HG03280 (cell line): Measurements from ENCODE around the gene EPHA5.
"Not testable (repeated sequence)": the region's sequence is repeated elsewhere in the genome, so short reads cannot be mapped to it uniquely, and the experiment has no call there.

ENCODE experiments used
- ATAC-seq: cut with Tn5 transposase; IDR thresholded peaks from one replicate; pipeline ENCODE4 v1.9.1; 2021; ENCODE audit warnings: mild to moderate bottlenecking, moderate library complexity; ENCODE audit not compliant: unreplicated experiment

Gene EPHA5

DNA sequence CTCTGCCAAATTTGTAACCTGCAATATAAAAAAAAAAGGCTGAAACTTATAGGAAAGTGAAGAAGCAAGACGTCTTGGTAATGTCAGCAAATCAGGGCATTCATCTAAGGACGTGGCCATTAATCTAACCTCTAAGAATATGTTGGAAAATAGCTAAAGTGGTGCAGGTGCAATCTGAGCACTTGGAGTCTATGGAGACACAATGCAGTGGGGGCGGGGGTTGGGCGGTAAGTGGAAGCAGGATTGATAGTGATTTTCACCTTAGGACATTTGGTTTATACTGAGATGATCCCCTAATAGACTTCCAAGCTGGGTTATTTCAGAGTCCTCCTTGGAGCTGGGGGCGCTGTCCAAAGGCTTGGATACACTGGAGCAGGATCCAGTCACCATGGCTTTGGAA, 283.4 kb downstream of the EPHA5 start:
- no peak for ATAC-seq

- no peak for ATAC-seq
Observed at GRCh38 chr4:65383589-65384305, 286.5 kb downstream of the EPHA5 start.

DNA sequence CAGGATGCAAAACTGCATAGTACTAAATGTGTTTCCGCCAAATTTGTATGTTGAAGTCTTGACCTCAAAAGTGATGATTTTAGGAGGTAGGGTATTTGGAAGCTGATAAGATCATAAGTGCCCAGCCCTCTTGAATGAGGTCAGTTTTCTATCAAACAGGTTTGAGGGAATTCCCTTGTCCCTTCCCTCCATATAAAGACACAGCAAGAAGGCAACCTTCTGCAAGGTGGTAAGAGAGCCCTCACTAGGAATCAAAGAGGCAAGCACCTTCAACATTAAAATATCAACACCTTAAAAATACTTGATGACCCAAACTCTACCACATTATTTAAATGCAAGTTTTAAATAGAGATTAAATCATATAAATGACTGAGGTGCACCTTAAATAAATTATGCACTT, 288.6 kb downstream of the EPHA5 start:
- ATAC-seq, result no peak

- no peak for ATAC-seq
Observed at GRCh38 chr4:65370709-65371108, 299.6 kb downstream of the EPHA5 start.

DNA sequence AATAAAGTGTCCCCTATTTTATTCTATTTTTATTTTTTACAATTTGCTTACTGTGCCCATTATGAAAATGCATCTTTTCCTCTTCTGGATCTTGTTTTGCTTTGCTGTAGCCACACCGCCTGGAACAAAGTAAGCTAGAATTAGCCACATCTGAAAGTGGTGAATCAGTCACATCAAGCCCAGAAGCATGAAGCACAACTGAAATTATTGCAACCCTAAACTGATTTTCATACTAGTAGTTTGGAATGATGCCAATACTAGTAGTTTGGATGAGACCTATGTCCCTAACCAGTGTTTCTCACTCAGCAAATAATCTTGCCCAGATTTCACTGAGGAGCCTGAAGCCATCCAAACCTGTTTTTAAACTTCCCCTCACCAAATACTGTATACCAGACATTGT, 303.0 kb downstream of the EPHA5 start:
- no peak for ATAC-seq

GRCh38 chr4:65358914-65359313, 311.4 kb downstream of the EPHA5 start:
- ATAC-seq, result no peak

- no peak for ATAC-seq
Observed at GRCh38 chr4:65353098-65353497, 317.2 kb downstream of the EPHA5 start.

- ATAC-seq, result no peak
Observed at GRCh38 chr4:65344278-65344825, 325.9 kb downstream of the EPHA5 start.

DNA sequence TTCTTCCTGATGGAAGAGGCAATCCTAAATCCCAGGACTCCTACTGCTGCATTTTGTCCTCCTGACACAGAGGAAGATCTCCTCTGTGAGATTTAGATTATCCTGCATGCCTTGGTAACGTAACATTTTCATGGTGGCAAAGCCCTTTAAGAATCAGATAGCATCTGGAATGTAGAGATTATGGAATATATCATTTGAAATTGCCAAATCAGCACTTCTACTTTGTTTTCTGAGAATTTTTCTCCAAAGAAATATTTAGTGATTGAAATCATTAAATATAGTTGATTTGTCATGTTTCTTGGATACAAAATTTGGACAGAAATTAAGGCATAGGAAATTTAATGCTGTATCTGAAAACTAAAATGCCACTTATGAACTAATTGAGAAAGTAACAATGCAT, 326.9 kb downstream of the EPHA5 start:
- ATAC-seq, result no peak

GRCh38 chr4:65341557-65341956, 328.7 kb downstream of the EPHA5 start:
- ATAC-seq, result no peak

- ATAC-seq, result no peak
Observed at GRCh38 chr4:65340382-65341109, 329.7 kb downstream of the EPHA5 start.

GRCh38 chr4:65337371-65337770, 332.9 kb downstream of the EPHA5 start:
- ATAC-seq, result no peak

DNA sequence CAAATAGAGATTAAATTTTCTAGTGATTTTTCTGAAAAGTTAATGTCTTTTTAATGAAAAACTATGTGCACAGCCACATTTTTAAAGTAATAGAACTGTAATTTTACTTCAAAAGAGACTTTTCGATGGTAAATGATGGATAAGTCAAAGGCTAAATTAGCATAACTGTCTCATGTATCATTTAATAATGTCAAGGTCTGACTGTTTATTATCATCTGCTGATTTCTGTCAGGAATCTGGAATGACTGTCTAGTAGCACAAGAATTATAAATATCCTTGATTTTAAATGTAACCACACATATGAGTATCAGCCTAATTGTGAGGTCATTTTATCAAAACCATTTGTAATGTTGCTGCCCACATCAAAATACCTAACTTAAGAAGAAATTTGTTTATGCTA, 333.8 kb downstream of the EPHA5 start:
- no peak for ATAC-seq

DNA sequence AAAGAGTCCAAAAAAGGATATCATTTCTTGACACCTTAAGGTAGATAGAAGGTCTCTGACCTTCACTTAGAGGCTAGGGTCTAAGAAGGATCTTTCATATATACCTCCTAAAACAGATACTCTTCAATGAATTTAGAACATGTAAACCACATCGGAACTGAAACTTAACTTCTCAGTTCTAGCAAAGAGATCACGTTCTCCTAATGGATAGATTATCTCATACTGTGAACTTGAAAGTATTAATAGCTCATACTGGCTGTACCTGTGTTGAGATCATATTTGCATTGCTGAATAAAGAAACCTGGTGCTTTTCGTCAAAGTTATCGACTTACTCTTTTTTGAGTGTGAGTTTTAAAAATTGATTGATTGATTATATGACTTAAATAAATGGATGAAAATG, 353.8 kb downstream of the EPHA5 start:
- no peak for ATAC-seq

DNA sequence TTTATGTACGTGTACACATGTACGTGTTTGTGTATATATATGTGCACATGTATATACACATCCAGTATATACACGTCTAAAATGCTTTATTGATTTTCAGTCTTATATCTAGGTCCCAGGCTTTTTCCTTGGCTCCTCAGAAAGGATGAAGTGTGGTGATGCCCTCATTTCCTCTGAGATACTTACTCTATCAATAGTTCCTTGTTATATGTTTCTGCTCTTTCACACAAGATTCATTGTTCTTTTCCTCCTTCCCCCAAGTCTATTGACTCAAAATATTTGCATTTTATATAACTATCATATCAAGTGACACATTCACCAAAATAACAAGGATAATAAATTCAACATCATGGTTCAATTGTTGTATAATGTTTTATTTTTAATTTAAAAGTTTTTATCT, 359.2 kb downstream of the EPHA5 start:
- no peak for ATAC-seq

GRCh38 chr4:65310586-65310985, 359.7 kb downstream of the EPHA5 start:
- no peak for ATAC-seq

GRCh38 chr4:65308626-65309025, 361.7 kb downstream of the EPHA5 start:
- not testable (repeated sequence) for ATAC-seq

DNA sequence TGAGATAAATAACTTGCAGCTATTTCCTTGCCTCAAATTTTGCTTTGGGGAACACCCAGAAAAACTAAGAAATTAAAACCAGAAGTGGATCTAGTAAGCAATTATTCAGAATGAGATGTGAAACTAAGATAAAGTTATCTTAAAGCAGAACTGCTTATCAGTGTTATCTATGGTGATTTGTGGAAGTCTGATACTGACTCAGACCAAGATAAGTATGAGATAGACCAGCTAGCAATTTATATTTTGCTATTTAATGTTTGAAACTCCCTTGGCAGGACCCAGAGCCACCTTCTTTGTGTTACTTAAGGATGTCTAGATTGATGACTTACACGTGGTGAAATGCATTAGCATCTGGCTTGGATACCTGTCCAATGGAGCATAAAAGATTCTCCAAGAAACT, 368.1 kb downstream of the EPHA5 start:
- ATAC-seq, result no peak

DNA sequence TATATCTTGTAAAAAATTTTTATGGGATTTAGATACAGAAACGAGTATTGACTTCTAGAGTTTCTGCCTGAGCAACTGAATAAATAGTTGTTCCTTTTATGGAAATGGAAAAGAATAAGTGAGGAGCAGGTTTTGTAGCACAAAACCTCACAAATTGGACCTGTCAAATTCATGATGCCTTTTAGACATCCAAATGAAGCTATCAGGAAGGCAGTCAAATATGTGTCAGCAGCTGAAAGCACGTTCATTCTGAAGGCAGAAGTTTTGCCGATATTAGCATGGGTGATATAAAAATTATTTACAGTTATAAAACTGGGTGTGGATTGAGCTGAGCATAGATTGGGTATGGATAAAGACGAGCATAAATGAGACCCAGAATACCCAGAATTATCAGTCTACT, 374.0 kb downstream of the EPHA5 start:
- no peak for ATAC-seq

GRCh38 chr4:65287071-65287470, 383.2 kb downstream of the EPHA5 start:
- no peak for ATAC-seq
